ENCODE results near the gene ENG. TPM values are rescaled to one million over a fixed set of nuclear protein-coding genes. Genes with fewer than 3 reads are reported as not detected.

ENG gene
- total and polyA plus RNA-seq, 4 donors, result 41.1 to 317 (median 131) TPM

GRCh38 chr9:127863191-127863621, 8.7 kb upstream of the ENG start:
- WGBS, 2 donors, result 42 to 64% methylated on average over 13 of the region's 13 CpGs
- H3K27me3 ChIP-seq (ENCODE audit: control insufficient read depth in 3 of 3, insufficient read depth in 3 of 3, low read length in 2 of 3), result no peaks in the 10 kb centered on the region
- DNase-seq (no peak), ATAC-seq (ENCODE audit: insufficient read depth, low FRiP score) (no peak)
- TF ChIP-seq CTCF (IDR thresholded peaks at IDR 0.05; ENCODE audit: control extremely low read depth, extremely low read depth), result no peak
- H3K9ac ChIP-seq (ENCODE audit: insufficient read depth in 1 of 2, low read length in 2 of 2), result no peak overlapping the region
- H3K9me3 ChIP-seq (ENCODE audit: control insufficient read depth in 4 of 4, insufficient read depth in 3 of 4, low read length in 3 of 4), result no peaks in the 10 kb centered on the region
- peak overlapping the region; percentile 64 to 77 for H3K27ac ChIP-seq (ENCODE audit: low read depth in 1 of 2, low read length in 1 of 2)
- H3K36me3 ChIP-seq (ENCODE audit: control insufficient read depth in 4 of 4, insufficient read depth in 4 of 4, low read length in 4 of 4), result peaks cover 0 to 4% (median 2%) of the 10 kb centered on the region in 4 donors
- H3K4me1 ChIP-seq (ENCODE audit: control insufficient read depth in 5 of 5, insufficient read depth in 5 of 5, low read length in 5 of 5), result peaks cover 0 to 30% (median 25%) of the 10 kb centered on the region in 5 donors
- no peak overlapping the region for H3K4me3 ChIP-seq

- Histone ChIP-seq H3K9me3 (ENCODE audit: control insufficient read depth in 4 of 4, insufficient read depth in 3 of 4, low read length in 3 of 4) (no peaks in the 10 kb centered on the region), H3K4me3 (no peak overlapping the region), H3K27ac (ENCODE audit: low read depth in 1 of 2, low read length in 1 of 2) (peak overlapping the region; percentile 64 to 77), H3K9ac (ENCODE audit: insufficient read depth in 1 of 2, low read length in 2 of 2) (peak overlapping the region in 1 of 2 donors; percentile 8), H3K4me1 (ENCODE audit: control insufficient read depth in 5 of 5, insufficient read depth in 5 of 5, low read length in 5 of 5) (peaks cover 3 to 37% (median 28%) of the 10 kb centered on the region in 5 donors), H3K27me3 (ENCODE audit: control insufficient read depth in 3 of 3, insufficient read depth in 3 of 3, low read length in 2 of 3) (no peaks in the 10 kb centered on the region), H3K36me3 (ENCODE audit: control insufficient read depth in 4 of 4, insufficient read depth in 4 of 4, low read length in 4 of 4) (peaks cover 0 to 4% (median 0%) of the 10 kb centered on the region in 4 donors)
- WGBS, 2 donors, result 9 to 18% methylated on average over 29 of the region's 29 CpGs
- DNase-seq (peak; percentile 76 to 91 (median 77)), ATAC-seq (ENCODE audit: insufficient read depth, low FRiP score) (peak; percentile 61)
- TF ChIP-seq CTCF (IDR thresholded peaks at IDR 0.05; ENCODE audit: control extremely low read depth, extremely low read depth), result no peak
These were observed 7.9 kb upstream of the ENG start for GRCh38 chr9:127862075-127863011.

- H3K4me3 ChIP-seq, result no peak overlapping the region
- 94% methylated on average over 11 of the region's 11 CpGs for WGBS, 2 donors
- TF ChIP-seq CTCF (IDR thresholded peaks at IDR 0.05; ENCODE audit: control extremely low read depth, extremely low read depth), result no peak
- H3K9me3 ChIP-seq (ENCODE audit: control insufficient read depth in 4 of 4, insufficient read depth in 3 of 4, low read length in 3 of 4), result no peaks in the 10 kb centered on the region
- no peak for DNase-seq
- no peak overlapping the region for H3K9ac ChIP-seq (ENCODE audit: insufficient read depth in 1 of 2, low read length in 2 of 2)
- H3K4me1 ChIP-seq (ENCODE audit: control insufficient read depth in 5 of 5, insufficient read depth in 5 of 5, low read length in 5 of 5), result peaks cover 3 to 44% (median 25%) of the 10 kb centered on the region in 5 donors
- H3K27me3 ChIP-seq (ENCODE audit: control insufficient read depth in 3 of 3, insufficient read depth in 3 of 3, low read length in 2 of 3), result no peaks in the 10 kb centered on the region
- H3K27ac ChIP-seq (ENCODE audit: low read depth in 1 of 2, low read length in 1 of 2), result peak overlapping the region; percentile 22 to 41
- no peak for ATAC-seq (ENCODE audit: insufficient read depth, low FRiP score)
- peaks cover 0 to 2% (median 0%) of the 10 kb centered on the region in 4 donors for H3K36me3 ChIP-seq (ENCODE audit: control insufficient read depth in 4 of 4, insufficient read depth in 4 of 4, low read length in 4 of 4)
These were observed 6.3 kb upstream of the ENG start for GRCh38 chr9:127860779-127861178.

All from lung (tissue), 12 donors.